HepG2 (cell line): ENCODE measurements around the gene KAT14. TPM values are rescaled to one million over a fixed set of nuclear protein-coding genes. Genes with fewer than 3 reads are reported as not detected.

Experiments used
- ESRRA ChIP-seq: sonication (generic); formaldehyde crosslinking; IDR thresholded peaks from 2 replicates; pipeline ENCODE4 v1.5.1; 2020; ENCODE audit warnings: mild to moderate bottlenecking, low read depth, missing genetic modification reagents
- GFI1 ChIP-seq: sonication (generic); formaldehyde crosslinking; IDR thresholded peaks from 2 replicates; pipeline ENCODE4 v1.5.0; 2020; ENCODE audit warnings: missing genetic modification reagents, mild to moderate bottlenecking, borderline replicate concordance
- MIER2 ChIP-seq: IDR thresholded peaks from 2 replicates; pipeline ENCODE4 v1.6.1; 2016; ENCODE audit warnings: missing biosample characterization, missing genetic modification reagents
- POLR2AphosphoS5 ChIP-seq: IDR thresholded peaks from 2 replicates; pipeline ENCODE4 v1.6.1; 2012; ENCODE audit warnings: low read depth, low read length
- RARA ChIP-seq: IDR thresholded peaks from 2 replicates; pipeline ENCODE4 v1.6.1; 2016; ENCODE audit warnings: missing genetic modification reagents, missing compliant biosample characterization
- REPIN1 ChIP-seq: sonication (generic); formaldehyde crosslinking; IDR thresholded peaks from 2 replicates; pipeline ENCODE4 v1.8.0; 2022; ENCODE audit warnings: missing genetic modification reagents, low read depth, mild to moderate bottlenecking, borderline replicate concordance
- SOX13 ChIP-seq, 3 experiments: fragments of 450-650 bp in 1 of 3; sonication (generic) in 1 of 3; formaldehyde crosslinking in 1 of 3; IDR thresholded peaks in 2 of 3; conservative IDR thresholded peaks in 1 of 3; 2 replicates each; pipeline versions ENCODE4 v1.5.0 to v1.6.1; 2016 to 2020; ENCODE audit warnings: antibody characterized with exemption in 1 of 3, mild to moderate bottlenecking in 1 of 3, missing compliant biosample characterization in 1 of 3, missing genetic modification reagents in 1 of 3, moderate library complexity in 1 of 3
- TFDP1 ChIP-seq: IDR thresholded peaks from 2 replicates; pipeline ENCODE4 v1.6.1; 2016; ENCODE audit warnings: missing compliant biosample characterization, missing genetic modification reagents, borderline replicate concordance
- THRA ChIP-seq: sonication (generic); formaldehyde crosslinking; IDR thresholded peaks from 2 replicates; pipeline ENCODE4 v1.4.0; 2020; ENCODE audit warnings: missing genetic modification reagents, borderline replicate concordance
- ZBTB21 ChIP-seq: sonication (generic); formaldehyde crosslinking; IDR thresholded peaks from 2 replicates; pipeline ENCODE4 v1.4.0; 2020; ENCODE audit warnings: missing genetic modification reagents
- ZBTB25 ChIP-seq: IDR thresholded peaks from 2 replicates; pipeline ENCODE4 v1.6.1; 2018; ENCODE audit warnings: missing genetic modification reagents
- ZNF264 ChIP-seq: sonication (generic); formaldehyde crosslinking; IDR thresholded peaks from 2 replicates; pipeline ENCODE4 v1.4.0; 2020; ENCODE audit warnings: missing genetic modification reagents
- ZNF354B ChIP-seq: sonication (generic); formaldehyde crosslinking; IDR thresholded peaks from 2 replicates; pipeline ENCODE4 v1.8.0; 2022; ENCODE audit warnings: mild to moderate bottlenecking, missing genetic modification reagents
- ZNF503 ChIP-seq: sonication (generic); formaldehyde crosslinking; IDR thresholded peaks from 2 replicates; pipeline ENCODE4 v1.4.0; 2020; ENCODE audit warnings: missing genetic modification reagents
- ZNF609 ChIP-seq: sonication (generic); formaldehyde crosslinking; IDR thresholded peaks from 2 replicates; pipeline ENCODE4 v1.4.0; 2020; ENCODE audit warnings: mild to moderate bottlenecking, missing genetic modification reagents, borderline replicate concordance
- ZSCAN31 ChIP-seq: sonication (generic); formaldehyde crosslinking; IDR thresholded peaks from 2 replicates; pipeline ENCODE4 v1.5.0; 2020; ENCODE audit warnings: low read depth, mild to moderate bottlenecking, missing genetic modification reagents
- polyA plus RNA-seq, 8 experiments: library from polyadenylated mRNA; depleted of rRNA in 3 of 8; stranded (reverse) in 7 of 8; unstranded in 1 of 8; fragments of >200 nt; fragmentation: Illumina TruSeq in 4 of 8; extraction: Trizol in 4 of 8; gene quantifications; 2 replicates each; pipeline versions ENCODE4 v1.2.1 to v1.2.3, GENCODE V29; 2011 to 2016; ENCODE audit warnings: low read depth in 4 of 8, missing spikeins in 1 of 8, mixed read lengths in 1 of 8; ENCODE audit not compliant: insufficient read depth in 1 of 8
- total RNA-seq, 5 experiments: library from RNA; depleted of rRNA; stranded (reverse); fragments of >200 nt; fragmentation: Illumina TruSeq; extraction: Trizol; gene quantifications; 2 replicates each; pipeline ENCODE4 v1.2.3, GENCODE V29; 2016; ENCODE audit warnings: low read depth in 1 of 5

Gene KAT14
- total and polyA plus RNA-seq, 2 of the 13 experiments (the other 11 are each of a cell fraction or from before 2014, with no cell fraction given) = 5.1 to 15.1 TPM

GRCh38 chr20:18138639-18139583 is 1.2 kb downstream of the KAT14 start (continued):
- TF ChIP-seq ZNF503 (CRISPR knock-in tag) (peak; percentile 42; the same call in 1 of the 2 replicates), SOX13 (IDR thresholded peaks at IDR 0.05) (no peak), SOX13 (CRISPR knock-in tag; conservative IDR thresholded peaks at IDR 0.05 in 1 of 2, IDR thresholded peaks at IDR 0.05 in 1 of 2) (peak in 1 of 2 experiments; percentile 77; a peak in 2 of 4 replicates), POLR2AphosphoS5 (peak; percentile 29; the same call in 1 of the 2 replicates), RARA (peak; percentile 72), MIER2 (CRISPR knock-in tag) (no peak), ZNF354B (no peak), TFDP1 (CRISPR knock-in tag) (0 out of 2 replicates have a peak, but pooled peaks have one; percentile 20), GFI1 (peak; percentile 89), ZNF264 (CRISPR knock-in tag) (0 out of 2 replicates have a peak, but pooled peaks have one; percentile 40), ZNF609 (CRISPR knock-in tag) (peak; percentile 50; the same call in 1 of the 2 replicates), ESRRA (CRISPR knock-in tag) (0 out of 2 replicates have a peak, but pooled peaks have one; percentile 24), ZBTB21 (CRISPR knock-in tag) (no peak), ZBTB25 (CRISPR knock-in tag) (peak; percentile 31; the same call in 1 of the 2 replicates), THRA (peak; percentile 56; the same call in 1 of the 2 replicates), ZSCAN31 (CRISPR knock-in tag) (0 out of 2 replicates have a peak, but pooled peaks have one; percentile 38), REPIN1 (CRISPR knock-in tag) (0 out of 2 replicates have a peak, but pooled peaks have one; percentile 26)
